NOMO-1 treated with DMSO at 0.1 percent for 48 hours (cell line): Measurements from ENCODE around the gene TTC23.

ENCODE experiments used
- DNase-seq: peaks from one replicate; lab custom pipeline; 2025; ENCODE audit not compliant: unreplicated experiment; lab: John Stamatoyannopoulos, UW

Gene TTC23

DNA sequence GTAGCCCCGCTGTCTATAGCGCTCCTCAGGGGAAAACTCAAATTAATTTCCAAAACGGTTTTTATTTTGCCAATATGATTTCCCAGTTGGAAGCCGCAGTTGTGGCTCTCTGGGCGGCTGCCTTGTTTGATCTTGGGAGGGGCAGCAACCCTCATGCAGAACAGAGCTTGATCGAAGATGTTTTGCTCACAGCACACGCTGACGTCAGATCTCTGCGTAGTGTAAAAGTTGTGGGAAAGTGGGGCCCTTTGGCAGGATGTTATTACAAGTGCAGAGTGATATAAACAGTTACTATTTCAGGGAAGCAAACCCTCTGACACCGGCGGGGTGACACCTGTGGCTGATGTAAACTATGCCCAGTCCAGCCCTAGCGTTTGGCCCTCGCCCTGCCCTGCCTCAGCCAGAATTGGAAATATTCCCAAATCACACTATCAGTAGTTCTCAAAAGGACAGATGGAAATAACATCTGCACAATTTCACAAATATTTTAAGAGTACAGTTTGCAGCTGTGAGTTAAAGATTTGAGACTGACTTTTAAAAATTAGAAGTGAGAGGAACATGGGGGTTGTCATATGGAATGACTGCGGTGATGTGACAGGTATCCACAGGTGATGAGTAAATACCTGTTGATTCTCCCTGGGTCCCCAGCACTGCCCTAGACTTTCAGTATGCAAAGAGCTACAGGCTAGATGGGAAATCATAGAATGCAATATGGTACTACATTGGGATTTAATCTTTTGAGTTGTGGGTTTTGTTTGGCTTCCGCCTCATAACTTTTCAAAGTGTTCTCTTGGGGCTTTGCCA lies 142.8 kb downstream of the TTC23 start:
- no peak for DNase-seq

DNA sequence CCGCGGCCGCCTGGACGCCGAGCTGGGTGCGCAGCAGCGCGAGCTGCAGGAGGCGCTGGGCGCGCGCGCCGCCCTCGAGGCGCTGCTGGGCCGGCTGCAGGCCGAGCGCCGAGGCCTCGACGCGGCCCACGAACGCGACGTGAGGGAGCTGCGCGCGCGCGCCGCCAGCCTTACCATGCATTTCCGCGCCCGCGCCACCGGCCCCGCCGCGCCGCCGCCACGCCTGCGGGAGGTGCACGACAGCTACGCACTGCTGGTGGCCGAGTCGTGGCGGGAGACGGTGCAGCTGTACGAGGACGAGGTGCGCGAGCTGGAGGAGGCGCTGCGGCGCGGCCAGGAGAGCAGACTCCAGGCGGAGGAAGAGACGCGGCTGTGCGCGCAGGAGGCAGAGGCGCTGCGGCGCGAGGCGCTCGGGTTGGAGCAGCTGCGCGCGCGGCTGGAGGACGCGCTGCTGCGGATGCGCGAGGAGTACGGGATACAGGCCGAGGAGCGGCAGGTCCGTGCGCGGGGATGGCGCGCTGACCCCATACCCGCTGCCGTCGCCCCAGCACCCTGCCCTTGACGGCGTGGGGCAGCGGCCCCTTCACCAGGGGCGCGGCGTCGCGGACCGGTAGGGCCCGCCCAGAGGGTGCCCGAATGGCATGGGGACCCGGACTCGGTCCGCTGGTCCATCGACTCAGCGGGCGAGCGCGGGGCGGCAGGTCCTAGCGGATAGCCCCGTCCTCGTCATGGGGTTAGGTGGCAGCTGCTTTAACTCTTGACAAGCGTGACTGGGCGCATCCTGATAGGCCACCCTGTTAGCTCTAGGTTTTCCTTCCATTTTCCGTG lies 143.7 kb downstream of the TTC23 start:
- DNase-seq = no peak

DNA sequence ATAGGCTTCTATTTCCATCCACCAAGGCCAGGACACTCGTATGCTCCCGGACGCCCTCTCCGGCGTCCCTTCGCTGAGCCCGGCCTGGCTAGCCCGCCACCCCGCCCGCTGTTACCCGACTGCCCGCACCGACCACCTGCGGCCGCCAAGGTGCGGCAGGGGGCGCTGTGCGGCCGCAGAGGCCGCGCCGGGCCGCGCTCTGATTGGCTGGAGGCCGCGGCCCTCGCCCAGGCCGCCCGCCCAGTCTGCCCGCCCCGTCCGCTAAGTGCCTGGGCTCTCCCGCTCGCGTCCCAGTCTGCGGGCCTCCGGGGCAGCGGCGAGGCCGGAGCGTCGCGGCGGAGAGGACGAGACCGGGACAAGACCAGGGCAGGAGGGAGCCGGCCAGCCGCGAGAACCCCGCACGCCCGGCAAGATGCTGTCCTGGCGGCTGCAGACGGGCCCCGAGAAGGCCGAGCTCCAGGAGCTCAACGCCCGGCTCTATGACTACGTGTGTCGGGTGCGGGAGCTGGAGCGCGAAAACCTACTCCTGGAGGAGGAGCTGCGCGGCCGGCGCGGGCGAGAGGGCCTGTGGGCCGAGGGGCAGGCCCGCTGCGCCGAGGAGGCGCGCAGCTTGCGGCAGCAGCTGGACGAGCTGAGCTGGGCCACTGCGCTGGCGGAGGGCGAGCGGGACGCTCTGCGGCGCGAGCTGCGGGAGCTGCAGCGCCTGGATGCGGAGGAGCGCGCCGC lies 144.4 kb downstream of the TTC23 start, which contains the start of gene SYNM:
Gene SYNM, plus strand, starts transcription at position 293 of the 726 bp plus-strand sequence. Its CDS starts 120 bp downstream, at position 413.
- no peak for DNase-seq

DNA sequence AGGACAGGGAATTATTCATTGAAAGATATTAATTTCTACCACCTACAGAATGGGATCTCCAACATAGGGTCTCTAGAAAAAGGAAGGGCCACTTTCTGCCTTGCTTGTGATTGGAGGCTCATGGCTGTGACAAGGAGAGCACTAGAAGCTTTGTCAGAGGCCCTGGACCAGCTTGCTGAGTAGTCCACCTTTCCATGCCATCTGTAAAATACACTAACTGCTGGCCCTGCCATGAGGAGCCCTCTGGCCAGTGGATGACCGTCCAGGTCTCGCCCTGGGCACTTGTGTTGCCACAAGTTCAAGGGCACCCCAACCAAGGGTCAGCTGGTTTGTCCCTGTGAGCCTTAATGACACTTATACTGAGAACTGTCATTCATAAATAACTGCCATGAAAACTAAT lies 146.1 kb downstream of the TTC23 start:
- DNase-seq = no peak

DNA sequence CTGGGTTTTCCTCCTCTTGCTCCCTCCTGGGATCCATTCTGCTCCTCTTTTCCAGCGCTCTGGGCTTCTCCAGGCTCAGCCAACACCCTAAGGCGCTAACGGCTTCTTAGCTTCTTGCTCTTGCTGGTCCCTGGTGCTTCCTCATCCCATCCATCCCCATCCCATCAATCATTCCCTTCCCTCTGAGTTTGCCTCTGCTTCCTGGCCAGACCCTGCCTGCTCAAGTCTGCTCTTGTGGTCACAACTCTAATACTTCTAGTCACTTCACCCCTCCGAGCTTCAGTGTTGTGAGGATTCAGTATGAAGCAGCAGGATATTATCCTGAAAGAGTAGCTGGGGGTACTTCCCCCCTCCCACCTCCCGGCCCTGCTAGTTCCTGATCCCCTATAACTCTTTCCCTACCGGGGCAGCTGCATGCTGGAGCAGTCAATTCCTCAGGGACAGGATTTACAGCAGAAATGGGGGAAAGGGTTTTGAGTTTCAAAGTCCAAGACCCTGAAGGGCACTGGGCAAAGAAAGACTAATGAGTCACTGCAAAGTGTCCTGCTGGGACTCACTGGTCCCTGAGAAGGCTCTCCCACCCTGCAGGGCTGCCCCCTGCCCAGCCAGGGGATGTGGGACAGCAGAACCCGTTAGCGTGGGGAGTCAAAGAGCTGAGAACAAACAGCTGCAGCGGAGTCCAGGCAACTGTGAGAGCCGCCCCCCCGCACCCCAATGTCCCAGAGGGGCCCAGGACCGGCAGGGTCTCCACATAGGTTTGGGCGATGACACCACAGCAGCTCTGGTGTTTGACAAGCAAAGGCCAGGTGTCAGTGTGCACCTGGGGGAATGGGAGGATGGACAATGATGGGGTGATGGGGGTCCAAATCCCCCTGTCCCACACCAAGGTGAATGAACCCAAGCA lies 146.8 kb downstream of the TTC23 start:
- no peak for DNase-seq

DNA sequence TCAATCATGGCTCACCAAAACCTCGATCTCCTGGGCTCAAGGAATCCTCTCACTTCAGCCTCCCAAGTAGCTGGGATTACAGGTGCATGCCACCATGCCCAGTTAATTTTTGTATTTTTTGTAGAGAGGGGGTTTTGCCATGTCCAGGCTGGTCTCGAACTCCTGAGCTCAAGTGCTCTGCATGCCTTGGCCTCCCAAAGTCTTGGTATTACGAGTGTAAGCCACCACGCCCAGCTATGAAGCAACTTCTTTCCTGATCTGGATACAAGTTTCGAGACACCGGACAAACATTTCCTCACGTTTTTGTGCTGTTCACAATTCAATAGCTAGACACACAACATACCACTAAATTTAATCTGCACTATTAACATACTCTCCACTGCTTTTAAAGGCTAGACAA lies 147.9 kb downstream of the TTC23 start:
- DNase-seq = no peak

DNA sequence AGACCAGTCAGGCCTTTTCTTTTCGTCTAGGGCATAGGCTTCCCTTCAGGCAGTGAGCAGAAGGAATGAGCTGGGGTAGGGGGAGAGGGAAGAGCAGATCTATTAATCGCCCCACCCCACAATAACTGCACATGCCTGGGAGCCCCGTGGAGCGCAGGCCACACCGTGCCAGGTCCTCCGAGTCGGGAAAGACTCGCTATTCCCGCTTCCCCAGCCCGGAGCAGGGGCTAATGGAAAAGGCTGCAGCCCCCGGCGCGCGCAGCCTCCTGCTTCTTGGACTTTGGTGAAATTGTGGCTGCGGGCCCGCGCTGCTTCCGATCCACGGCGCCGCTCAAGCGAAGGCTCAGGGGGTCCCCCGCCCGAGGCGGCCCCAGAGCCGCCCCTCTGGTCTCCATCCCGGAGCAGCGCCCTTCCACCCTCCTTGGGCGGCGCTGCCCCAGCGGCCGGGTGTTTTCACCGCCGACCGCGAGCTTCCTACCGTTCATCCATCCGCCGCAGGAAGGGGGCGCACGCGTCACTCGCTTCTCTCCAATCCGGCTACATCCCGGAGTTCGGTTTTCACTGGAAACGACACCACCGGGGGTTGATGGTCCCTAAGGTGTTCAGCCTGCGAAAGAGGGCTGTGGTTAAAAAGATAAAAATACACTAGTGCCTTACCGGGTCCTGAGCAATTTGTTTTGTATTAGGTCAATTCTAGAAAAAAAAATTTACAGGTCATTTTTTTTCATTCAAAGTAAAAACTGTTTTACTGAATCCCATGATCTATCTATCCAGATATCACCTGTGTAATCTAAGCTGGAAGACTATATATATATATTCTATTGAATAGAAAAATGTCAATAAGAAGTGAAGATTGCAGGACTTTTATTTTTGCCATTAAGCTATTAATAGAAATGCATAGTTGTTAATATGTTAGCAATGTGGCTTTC lies 148.9 kb downstream of the TTC23 start:
- peak; percentile 34 for DNase-seq

DNA sequence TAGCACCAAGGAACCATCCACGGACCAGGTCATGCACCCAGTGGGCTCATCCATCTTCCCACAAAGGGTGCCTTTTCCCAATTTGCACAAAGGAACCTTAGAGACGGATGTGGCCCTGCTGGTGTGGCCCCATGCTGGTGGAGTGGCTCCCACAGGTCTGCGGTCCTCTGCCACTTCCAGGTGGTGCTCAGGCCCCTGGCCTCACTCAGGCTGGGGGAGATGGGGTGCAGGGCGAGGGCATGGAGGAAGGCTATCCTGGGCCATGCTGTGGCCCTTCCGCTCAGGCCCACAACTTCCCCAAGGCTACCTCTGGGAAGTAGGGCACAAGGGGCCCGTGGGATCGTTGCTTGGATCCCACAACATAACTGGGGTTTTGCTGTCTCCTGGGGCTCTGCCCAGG lies 149.7 kb downstream of the TTC23 start:
- no peak for DNase-seq

DNA sequence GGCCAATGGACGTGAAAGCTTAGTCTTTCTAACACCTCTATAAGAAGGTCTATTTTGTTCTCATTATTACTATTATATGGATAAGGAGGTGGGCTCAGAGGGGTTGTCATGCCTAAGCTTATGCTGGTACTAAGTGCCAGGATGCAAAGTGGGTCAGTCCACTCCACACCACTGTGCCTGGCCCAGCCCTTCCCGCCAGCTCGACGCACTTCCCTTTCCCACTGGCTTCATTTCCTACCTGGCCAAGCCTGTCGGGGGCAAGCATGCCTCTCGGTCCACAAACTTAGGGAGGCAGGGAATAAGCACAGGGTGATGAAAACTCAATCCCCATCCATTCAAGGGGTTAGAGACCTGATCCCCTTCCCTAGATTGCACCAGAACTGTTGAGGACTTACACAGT lies 150.4 kb downstream of the TTC23 start:
- no peak for DNase-seq

DNA sequence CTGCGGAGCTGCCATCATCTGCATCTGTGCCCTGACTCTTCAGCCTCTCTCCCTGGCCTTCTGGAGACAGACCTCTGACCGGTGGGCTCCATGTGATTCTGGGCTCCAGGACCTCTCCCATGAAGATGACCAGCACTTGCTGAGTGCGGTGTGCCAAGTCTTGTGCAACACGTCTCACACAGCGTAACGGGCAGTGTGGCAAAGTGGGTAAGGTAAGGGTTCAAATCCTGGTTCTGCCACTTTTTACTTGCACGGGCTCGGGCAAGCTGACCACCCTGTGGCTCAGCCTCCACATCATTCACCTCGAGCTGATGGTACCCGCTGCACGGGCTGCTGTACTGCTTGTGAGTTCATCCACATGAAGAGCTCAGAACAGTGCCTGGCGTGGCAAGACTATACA lies 151.0 kb downstream of the TTC23 start:
- no peak for DNase-seq

DNA sequence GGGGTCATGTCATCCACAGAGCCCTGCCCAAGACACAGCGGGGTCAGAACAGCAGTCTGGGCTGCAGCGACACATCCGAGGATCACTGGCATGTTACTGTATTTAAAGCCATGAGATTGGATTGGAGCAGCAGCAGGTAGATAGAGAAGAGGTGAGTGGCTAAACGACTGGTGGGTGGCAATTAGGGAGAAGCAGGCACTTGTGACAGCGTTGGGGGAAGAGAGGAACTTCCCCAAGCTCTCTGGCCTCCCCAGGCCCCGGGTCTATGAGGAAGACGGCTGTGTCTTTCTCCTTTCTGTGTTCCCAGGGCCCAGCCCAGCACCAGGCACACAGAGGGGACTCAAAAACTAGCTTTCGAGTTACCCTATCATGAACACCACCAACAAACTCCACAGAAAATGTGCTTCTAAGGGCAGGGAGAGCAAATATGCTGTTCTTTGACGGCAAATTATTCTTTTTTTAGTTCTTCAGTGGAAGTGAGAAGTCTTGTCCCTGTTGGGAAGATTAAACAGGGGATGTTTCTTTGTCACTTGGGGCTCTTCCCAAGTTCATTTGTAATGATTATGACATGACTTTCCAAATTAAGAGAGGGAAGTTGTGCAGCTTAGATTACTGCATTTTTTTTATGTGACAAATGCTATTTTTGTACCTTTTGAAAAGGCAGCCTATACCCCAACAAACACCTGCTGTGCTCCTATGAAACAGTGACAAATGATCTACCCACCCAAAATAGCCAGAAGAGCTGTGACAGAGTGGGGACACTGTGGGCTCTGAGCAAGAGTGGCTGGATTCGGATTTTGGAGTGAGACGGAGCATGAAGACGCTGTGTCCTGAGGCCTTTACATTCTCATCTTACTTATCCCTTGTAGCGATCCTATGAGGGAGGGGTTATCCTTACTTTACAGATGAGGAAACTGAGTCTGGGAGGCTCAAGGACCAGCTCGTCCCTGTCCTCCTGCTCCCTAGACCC lies 151.7 kb downstream of the TTC23 start:
- no peak for DNase-seq

DNA sequence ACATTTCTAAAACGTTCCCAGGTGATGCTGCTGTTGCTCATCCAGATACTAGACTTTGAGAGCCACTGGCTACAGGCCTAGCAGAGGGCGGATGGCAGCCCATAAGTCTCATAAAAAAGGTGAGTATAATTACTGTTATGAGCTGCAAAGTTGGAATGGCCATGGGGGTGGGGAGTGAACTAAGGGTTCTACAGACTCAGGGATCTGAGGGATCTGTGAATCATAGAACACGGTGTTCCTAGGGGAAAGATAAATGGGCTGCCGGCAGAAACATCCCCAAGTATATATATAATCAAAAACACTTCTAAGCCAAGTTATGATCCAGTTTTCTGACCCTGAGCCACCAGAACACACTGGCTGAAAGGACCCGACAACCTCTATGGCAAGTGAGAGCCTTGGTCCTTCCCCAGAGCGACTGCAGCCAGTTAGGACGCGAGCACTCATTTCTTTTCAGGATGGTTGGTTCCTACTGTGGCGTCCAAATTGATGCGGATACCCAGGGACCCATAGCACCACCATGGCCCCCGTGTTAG lies 152.4 kb downstream of the TTC23 start:
- no peak for DNase-seq

DNA sequence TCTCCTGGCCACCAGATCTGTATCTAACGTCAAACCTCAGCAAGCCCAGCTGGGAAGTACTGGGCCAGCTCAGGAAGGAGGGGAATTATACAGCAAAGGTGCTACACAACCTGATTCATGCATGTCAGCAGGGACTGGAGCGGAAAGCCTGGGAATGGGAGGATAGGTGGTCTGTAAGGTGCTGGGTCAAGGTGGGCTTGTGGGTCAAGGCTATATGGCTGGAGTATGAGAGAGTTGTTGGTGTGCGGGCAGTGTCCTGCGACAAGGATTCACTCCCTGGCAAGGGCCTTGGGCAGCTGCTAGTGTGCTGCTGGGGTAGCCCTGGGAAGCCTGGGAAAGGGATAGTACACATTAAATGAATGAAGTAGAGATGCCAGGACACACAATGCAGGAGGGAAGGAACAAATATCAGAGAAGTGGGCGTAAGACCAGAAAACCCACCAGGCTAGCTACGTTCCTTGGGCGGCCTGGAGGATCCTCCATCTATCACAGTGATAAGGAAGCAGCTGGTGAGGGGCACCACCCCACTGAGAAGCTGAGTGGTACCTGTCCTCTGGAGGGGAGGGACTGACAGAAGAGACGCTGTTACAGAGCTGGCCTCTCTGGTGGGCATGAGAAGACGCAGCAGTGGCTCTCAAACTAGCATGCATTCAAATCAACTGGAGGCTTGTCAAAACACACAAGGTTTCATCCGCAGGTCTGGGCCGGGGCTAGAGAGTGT lies 153.0 kb downstream of the TTC23 start:
- no peak for DNase-seq

DNA sequence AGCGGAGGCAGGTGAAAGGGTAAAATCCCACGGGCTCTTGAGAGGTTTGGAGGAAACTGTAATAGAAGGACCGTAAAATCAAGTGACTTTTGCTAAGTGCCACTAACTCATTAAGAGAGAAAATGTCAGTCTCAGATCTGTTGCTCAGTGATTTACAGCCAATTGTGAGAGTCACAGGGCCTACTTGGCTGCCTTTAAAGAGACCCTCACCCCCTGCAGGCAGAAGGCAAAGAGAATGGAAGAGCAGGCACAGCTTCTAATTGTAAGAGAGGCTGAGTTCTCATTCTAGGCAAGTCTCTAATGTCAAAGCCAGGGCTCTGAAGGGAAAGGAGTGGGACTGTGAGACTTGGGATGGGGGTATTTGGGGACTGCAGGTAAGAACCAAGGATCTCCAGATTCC lies 153.8 kb downstream of the TTC23 start:
- no peak for DNase-seq

DNA sequence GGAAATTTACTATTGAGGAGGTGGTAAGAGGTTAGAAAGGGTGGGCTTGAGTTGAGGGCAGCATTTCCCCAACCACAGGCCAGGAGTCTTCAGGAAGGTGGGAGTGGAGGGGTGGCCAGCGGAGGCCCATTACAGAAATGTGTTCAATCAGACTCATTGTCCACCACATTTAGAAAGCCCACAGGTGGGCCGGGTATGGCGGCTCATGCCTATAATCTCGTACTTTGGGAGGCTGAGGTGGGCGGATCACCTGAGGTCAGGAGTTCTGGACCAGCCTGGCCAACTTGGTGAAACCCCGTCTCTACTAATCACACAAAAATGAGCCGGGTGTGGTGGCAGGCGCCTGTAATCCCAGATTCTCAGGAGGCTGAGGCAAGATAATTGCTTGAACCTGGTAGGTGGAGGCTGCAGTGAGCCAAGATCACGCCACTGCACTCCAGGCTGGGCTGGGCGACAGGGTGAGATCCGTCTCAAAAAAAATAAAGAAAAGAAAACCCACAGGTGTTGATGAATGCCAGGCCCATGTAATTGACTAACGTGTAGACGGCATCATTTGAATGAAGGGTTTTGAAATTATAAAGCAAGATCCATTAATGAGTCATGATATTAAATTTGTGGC lies 156.7 kb downstream of the TTC23 start:
- no peak for DNase-seq

DNA sequence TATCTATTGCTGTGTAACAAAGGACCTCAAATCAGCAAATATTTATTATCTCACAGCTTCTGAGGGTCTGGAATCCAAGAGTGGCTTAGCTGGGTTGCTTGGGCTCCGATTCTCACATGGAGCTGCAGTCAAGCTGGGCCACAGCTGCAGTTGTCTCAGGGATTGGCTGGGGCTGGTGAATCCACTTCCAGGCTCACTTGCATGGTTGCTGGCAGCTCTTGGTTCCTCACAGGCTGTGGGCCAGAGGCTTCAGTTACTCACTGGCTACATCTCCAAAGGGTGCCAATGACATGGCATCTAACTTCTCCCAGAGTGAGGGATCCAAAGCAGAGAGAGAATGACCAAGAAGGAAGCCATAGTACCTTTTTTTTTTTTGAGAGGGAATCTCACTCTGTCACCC lies 158.4 kb downstream of the TTC23 start:
- no peak for DNase-seq
